Sigmoid colon (tissue), 4 donors: ENCODE data around the gene PDRG1.

Experiments
- EP300 ChIP-seq, 4 donors: sonication (generic); formaldehyde crosslinking; IDR thresholded peaks; one replicate each; pipeline ENCODE4 v1.6.1; 2017; ENCODE audit warnings: antibody characterized with exemption in 4 of 4
- POLR2A ChIP-seq, 2 donors: fragments of 450-650 bp; IDR thresholded peaks; one replicate each; pipeline ENCODE4 v1.6.1; 2016; ENCODE audit warnings: antibody characterized with exemption in 2 of 2, mild to moderate bottlenecking in 2 of 2, moderate library complexity in 2 of 2
- POLR2AphosphoS5 ChIP-seq, 4 donors: sonication (generic); formaldehyde crosslinking; IDR thresholded peaks; one replicate each; pipeline ENCODE4 v1.6.1; 2017; ENCODE audit warnings: antibody characterized with exemption in 4 of 4
- TF ChIP-seq, protein P1 (sequence below), 4 experiments: fragments of 450-650 bp in 3 of 4; fragments of 200-600 bp in 1 of 4; IDR thresholded peaks; one replicate each; pipeline ENCODE4 v1.5.1; 2016 to 2019; ENCODE audit warnings: antibody characterized with exemption in 4 of 4, mild to moderate bottlenecking in 3 of 4, moderate library complexity in 2 of 4

GRCh38 chr20:31967830-31968249, 16.0 kb upstream of the PDRG1 start, which contains the start of gene XKR7:
- no peak for TF ChIP-seq EP300 (IDR thresholded peaks at IDR 0.05)
- TF ChIP-seq, protein P1, sequence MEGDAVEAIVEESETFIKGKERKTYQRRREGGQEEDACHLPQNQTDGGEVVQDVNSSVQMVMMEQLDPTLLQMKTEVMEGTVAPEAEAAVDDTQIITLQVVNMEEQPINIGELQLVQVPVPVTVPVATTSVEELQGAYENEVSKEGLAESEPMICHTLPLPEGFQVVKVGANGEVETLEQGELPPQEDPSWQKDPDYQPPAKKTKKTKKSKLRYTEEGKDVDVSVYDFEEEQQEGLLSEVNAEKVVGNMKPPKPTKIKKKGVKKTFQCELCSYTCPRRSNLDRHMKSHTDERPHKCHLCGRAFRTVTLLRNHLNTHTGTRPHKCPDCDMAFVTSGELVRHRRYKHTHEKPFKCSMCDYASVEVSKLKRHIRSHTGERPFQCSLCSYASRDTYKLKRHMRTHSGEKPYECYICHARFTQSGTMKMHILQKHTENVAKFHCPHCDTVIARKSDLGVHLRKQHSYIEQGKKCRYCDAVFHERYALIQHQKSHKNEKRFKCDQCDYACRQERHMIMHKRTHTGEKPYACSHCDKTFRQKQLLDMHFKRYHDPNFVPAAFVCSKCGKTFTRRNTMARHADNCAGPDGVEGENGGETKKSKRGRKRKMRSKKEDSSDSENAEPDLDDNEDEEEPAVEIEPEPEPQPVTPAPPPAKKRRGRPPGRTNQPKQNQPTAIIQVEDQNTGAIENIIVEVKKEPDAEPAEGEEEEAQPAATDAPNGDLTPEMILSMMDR (IDR thresholded peaks at IDR 0.05) = no peak
- no peak for TF ChIP-seq POLR2A (IDR thresholded peaks at IDR 0.05)
- TF ChIP-seq POLR2AphosphoS5 (IDR thresholded peaks at IDR 0.05) = no peak
